ENCODE data around the gene SMYD5. TPM values are rescaled to one million over a fixed set of nuclear protein-coding genes. Genes with fewer than 3 reads are reported as not detected.

The SMYD5 gene
- total and polyA plus RNA-seq, 9 of the 15 experiments (the other 6 are each of a cell fraction or from before 2014, with no cell fraction given), result 11.4 to 56.8 (median 32.0) TPM

DNA sequence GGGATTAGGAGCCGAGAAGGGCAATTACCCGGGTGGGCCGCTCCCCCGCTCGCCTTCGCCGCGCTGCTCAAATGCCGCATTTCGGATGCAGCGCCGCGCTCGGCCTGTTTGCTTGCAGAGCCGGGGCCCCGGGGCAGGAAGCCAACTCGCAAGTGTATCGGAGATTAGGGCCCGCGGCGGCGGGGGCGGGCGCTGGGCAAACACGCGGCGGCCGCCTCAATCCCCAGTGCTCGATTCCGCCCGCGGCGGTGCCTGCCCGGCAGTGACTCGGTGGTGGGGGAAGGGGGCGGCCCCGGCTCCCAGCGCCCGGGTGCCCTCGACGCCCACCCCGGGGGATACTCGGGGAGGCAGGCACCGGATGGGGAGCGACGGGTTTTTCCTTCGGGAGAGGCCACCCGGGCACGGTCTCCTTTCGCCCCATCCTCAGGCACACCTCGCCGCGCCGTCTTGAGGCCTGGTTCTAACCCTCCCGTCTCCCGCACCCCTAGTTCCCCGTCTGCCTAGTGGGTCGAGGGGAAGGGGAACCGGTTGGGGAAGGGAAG is 38.3 kb upstream of the SMYD5 start (continued):
- TF ChIP-seq ZNF445 (CRISPR knock-in tag; IDR thresholded peaks at IDR 0.05; ENCODE audit: low read depth), result no peak
- TF ChIP-seq WHSC1 (IDR thresholded peaks at IDR 0.05; ENCODE audit: low read length), result no peak
- TF ChIP-seq KDM2B (CRISPR knock-in tag; IDR thresholded peaks at IDR 0.05), result no peak
- TF ChIP-seq ZKSCAN3 (CRISPR knock-in tag; IDR thresholded peaks at IDR 0.05), result no peak
- TF ChIP-seq TCF3 (CRISPR knock-in tag; IDR thresholded peaks at IDR 0.05), result no peak
- TF ChIP-seq, protein P1, sequence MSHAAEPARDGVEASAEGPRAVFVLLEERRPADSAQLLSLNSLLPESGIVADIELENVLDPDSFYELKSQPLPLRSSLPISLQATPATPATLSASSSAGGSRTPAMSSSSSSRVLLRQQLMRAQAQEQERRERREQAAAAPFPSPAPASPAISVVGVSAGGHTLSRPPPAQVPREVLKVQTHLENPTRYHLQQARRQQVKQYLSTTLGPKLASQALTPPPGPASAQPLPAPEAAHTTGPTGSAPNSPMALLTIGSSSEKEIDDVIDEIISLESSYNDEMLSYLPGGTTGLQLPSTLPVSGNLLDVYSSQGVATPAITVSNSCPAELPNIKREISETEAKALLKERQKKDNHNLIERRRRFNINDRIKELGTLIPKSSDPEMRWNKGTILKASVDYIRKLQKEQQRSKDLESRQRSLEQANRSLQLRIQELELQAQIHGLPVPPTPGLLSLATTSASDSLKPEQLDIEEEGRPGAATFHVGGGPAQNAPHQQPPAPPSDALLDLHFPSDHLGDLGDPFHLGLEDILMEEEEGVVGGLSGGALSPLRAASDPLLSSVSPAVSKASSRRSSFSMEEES (CRISPR knock-in tag; IDR thresholded peaks at IDR 0.05), result no peak
- no peak for TF ChIP-seq ZNF707 (CRISPR knock-in tag; conservative IDR thresholded peaks at IDR 0.05)
- no peak for TF ChIP-seq ARID2 (IDR thresholded peaks at IDR 0.05)
- no peak for TF ChIP-seq ZNF174 (CRISPR knock-in tag; IDR thresholded peaks at IDR 0.05)
- TF ChIP-seq ZNF551 (CRISPR knock-in tag; IDR thresholded peaks at IDR 0.05), result no peak
- TF ChIP-seq FUS (optimal IDR thresholded peaks at IDR 0.05; ENCODE audit: low read depth, low read length), result no peak
- TF ChIP-seq ZNF77 (CRISPR knock-in tag; IDR thresholded peaks at IDR 0.05), result no peak
- no peak for TF ChIP-seq FOXJ2 (tag; IDR thresholded peaks at IDR 0.05)
- TF ChIP-seq, protein P2, sequence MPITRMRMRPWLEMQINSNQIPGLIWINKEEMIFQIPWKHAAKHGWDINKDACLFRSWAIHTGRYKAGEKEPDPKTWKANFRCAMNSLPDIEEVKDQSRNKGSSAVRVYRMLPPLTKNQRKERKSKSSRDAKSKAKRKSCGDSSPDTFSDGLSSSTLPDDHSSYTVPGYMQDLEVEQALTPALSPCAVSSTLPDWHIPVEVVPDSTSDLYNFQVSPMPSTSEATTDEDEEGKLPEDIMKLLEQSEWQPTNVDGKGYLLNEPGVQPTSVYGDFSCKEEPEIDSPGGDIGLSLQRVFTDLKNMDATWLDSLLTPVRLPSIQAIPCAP (CRISPR knock-in tag; IDR thresholded peaks at IDR 0.05; ENCODE audit: borderline replicate concordance), result no peak
- peak; percentile 95 for TF ChIP-seq L3MBTL2 (IDR thresholded peaks at IDR 0.05)
- TF ChIP-seq NFRKB (IDR thresholded peaks at IDR 0.05; ENCODE audit: low read depth), result no peak
- no peak for TF ChIP-seq SIN3B (IDR thresholded peaks at IDR 0.05; ENCODE audit: low read depth)
- 0 out of 2 replicates have a peak, but pooled peaks have one; percentile 12 for TF ChIP-seq E2F3 (CRISPR knock-in tag; IDR thresholded peaks at IDR 0.05)
- no peak for TF ChIP-seq RBM22 (IDR thresholded peaks at IDR 0.05; ENCODE audit: low read depth, low read length, poor library complexity, severe bottlenecking)
- TF ChIP-seq, protein P3, sequence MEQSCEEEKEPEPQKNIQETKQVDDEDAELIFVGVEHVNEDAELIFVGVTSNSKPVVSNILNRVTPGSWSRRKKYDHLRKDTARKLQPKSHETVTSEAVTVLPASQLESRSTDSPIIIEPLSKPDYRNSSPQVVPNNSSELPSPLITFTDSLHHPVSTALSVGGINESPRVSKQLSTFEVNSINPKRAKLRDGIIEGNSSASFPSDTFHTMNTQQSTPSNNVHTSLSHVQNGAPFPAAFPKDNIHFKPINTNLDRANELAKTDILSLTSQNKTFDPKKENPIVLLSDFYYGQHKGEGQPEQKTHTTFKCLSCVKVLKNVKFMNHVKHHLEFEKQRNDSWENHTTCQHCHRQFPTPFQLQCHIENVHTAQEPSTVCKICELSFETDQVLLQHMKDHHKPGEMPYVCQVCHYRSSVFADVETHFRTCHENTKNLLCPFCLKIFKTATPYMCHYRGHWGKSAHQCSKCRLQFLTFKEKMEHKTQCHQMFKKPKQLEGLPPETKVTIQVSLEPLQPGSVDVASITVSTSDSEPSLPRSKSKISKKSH (CRISPR knock-in tag; IDR thresholded peaks at IDR 0.05), result no peak
- TF ChIP-seq ZZZ3 (IDR thresholded peaks at IDR 0.05), result no peak
- peak; percentile 91 for TF ChIP-seq CXXC5 (CRISPR knock-in tag; IDR thresholded peaks at IDR 0.05)
- TF ChIP-seq SOX6 (IDR thresholded peaks at IDR 0.05), result peak; percentile 21; the same call in 1 of the 2 replicates
- TF ChIP-seq, protein P4, sequence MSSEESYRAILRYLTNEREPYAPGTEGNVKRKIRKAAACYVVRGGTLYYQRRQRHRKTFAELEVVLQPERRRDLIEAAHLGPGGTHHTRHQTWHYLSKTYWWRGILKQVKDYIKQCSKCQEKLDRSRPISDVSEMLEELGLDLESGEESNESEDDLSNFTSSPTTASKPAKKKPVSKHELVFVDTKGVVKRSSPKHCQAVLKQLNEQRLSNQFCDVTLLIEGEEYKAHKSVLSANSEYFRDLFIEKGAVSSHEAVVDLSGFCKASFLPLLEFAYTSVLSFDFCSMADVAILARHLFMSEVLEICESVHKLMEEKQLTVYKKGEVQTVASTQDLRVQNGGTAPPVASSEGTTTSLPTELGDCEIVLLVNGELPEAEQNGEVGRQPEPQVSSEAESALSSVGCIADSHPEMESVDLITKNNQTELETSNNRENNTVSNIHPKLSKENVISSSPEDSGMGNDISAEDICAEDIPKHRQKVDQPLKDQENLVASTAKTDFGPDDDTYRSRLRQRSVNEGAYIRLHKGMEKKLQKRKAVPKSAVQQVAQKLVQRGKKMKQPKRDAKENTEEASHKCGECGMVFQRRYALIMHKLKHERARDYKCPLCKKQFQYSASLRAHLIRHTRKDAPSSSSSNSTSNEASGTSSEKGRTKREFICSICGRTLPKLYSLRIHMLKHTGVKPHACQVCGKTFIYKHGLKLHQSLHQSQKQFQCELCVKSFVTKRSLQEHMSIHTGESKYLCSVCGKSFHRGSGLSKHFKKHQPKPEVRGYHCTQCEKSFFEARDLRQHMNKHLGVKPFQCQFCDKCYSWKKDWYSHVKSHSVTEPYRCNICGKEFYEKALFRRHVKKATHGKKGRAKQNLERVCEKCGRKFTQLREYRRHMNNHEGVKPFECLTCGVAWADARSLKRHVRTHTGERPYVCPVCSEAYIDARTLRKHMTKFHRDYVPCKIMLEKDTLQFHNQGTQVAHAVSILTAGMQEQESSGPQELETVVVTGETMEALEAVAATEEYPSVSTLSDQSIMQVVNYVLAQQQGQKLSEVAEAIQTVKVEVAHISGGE (CRISPR knock-in tag; IDR thresholded peaks at IDR 0.05), result peak in 2 of 3 experiments; percentile 60 to 94; a peak in 4 of 6 replicates

Measured in K562 (cell line).